Measurements from ENCODE around the gene DIAPH3. TPM values are rescaled to one million over a fixed set of nuclear protein-coding genes. Genes with fewer than 3 reads are reported as not detected.

The DIAPH3 gene
- total and polyA plus RNA-seq, 4 donors: 4.0 to 7.5 (median 5.6) TPM

DNA sequence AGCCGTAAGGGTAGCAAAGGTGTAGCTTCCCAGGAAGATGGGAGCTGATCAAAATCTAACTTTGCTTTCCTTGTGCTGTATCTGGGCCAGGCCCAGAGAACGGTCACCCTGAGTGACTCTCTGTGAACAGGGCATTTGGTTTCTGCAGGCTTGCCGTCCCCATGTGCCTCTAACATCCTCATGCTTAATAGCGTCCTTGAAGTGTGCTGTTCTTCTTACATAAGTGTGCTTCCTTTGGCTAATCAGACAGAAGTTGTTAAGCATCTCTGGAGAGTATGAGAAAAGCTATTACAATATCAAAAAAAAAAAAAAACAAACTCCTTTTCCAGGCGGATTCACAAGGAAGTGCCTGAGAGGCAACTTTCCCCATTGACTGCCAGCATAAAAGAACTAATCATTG is 503.7 kb downstream of the DIAPH3 start:
- Histone ChIP-seq H3K27ac (ENCODE audit: low read depth, low read length) (no peak overlapping the region), H3K4me3 (ENCODE audit: low read depth, low read length) (no peak overlapping the region), H3K4me1 (ENCODE audit: control insufficient read depth, insufficient read depth, low read length) (peaks cover 3% of the 10 kb centered on the region), H3K9me3 (ENCODE audit: control insufficient read depth, insufficient read depth, low read length) (no peaks in the 10 kb centered on the region), H3K27me3 (ENCODE audit: control insufficient read depth, insufficient read depth, low read length) (no peaks in the 10 kb centered on the region), H3K36me3 (ENCODE audit: control insufficient read depth, insufficient read depth, low read length) (no peaks in the 10 kb centered on the region)
- DNase-seq (ENCODE audit: low read depth in 4 of 6, low spot score in 6 of 6): no peak
- 76% methylated on average over 2 of the region's 5 CpGs for WGBS (ENCODE audit: insufficient coverage)

DNA sequence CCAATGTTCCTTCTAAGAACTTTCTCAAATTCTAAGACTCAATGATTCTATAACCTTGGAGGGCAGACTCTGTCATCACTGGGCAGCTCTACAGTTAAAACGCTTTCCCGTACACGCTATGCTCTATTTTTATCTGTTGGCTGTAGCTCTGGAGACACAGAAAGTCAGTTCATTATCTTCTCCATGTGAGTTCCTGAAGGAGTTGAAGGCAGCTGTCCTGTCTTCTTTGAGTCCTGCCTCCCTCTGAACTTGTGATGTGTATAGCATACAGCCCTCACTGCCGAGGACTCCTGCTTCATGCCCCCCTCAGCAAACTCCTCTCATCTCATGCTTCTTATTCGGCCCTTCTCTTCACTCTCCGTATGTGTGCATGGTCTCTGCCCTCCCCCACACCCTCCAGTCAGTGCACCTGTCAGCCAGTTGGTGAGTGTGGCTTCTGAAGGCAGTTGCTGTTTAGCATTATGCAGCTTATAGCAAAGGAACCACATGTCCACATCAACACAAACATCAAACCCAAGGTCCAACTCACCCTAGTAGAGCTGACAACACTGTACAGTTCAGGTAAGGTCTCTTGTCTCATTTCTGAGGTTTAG is 504.9 kb downstream of the DIAPH3 start:
- H3K4me3 ChIP-seq (ENCODE audit: low read depth, low read length): no peak overlapping the region
- no peak overlapping the region for H3K27ac ChIP-seq (ENCODE audit: low read depth, low read length)
- H3K27me3 ChIP-seq (ENCODE audit: control insufficient read depth, insufficient read depth, low read length): no peaks in the 10 kb centered on the region
- no peaks in the 10 kb centered on the region for H3K36me3 ChIP-seq (ENCODE audit: control insufficient read depth, insufficient read depth, low read length)
- WGBS (ENCODE audit: insufficient coverage): 96% methylated on average over 5 of the region's 6 CpGs
- no peaks in the 10 kb centered on the region for H3K4me1 ChIP-seq (ENCODE audit: control insufficient read depth, insufficient read depth, low read length)
- no peak for DNase-seq (ENCODE audit: low read depth in 4 of 6, low spot score in 6 of 6)
- no peaks in the 10 kb centered on the region for H3K9me3 ChIP-seq (ENCODE audit: control insufficient read depth, insufficient read depth, low read length)

DNA sequence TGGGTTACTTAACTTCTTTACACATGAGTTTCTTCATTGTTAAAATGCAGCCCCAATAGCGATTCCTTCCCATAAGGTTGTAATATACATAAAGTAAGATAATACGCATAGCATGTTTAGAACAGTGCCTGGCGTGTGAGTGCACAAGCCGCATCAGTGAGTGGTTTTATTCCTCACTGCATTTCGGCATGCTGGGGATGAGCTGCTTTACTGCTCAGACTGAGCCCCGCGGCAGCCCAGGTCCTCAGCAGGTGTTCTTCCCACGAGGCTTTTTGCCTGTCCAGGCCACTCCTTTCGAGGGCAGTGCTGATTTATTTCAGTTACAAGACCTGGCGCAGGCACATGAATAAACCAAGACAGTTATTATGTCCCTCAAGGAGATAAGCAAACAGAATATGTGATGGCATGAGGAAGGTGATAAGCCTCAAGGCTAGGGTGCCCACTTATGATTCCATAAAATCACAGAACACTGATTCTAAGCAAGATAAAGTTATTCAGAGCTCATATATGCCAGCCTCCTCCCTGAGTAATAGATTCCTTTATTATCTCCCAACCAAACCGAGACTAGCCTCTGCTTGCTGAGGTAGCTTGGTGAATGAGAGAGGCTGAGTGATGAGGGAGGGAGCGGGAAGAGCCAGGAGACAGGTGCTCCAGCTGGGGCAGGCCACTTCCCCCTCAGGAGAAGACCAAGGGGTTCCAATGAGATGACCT is 505.5 kb downstream of the DIAPH3 start:
- H3K4me3 ChIP-seq (ENCODE audit: low read depth, low read length): no peak overlapping the region
- H3K9me3 ChIP-seq (ENCODE audit: control insufficient read depth, insufficient read depth, low read length): no peaks in the 10 kb centered on the region
- H3K27me3 ChIP-seq (ENCODE audit: control insufficient read depth, insufficient read depth, low read length): no peaks in the 10 kb centered on the region
- DNase-seq (ENCODE audit: low read depth in 4 of 6, low spot score in 6 of 6): peak in 1 of 6 donors; percentile 26
- no peaks in the 10 kb centered on the region for H3K36me3 ChIP-seq (ENCODE audit: control insufficient read depth, insufficient read depth, low read length)
- no peaks in the 10 kb centered on the region for H3K4me1 ChIP-seq (ENCODE audit: control insufficient read depth, insufficient read depth, low read length)
- WGBS (ENCODE audit: insufficient coverage): 64% methylated on average over 6 of the region's 12 CpGs
- H3K27ac ChIP-seq (ENCODE audit: low read depth, low read length): no peak overlapping the region

DNA sequence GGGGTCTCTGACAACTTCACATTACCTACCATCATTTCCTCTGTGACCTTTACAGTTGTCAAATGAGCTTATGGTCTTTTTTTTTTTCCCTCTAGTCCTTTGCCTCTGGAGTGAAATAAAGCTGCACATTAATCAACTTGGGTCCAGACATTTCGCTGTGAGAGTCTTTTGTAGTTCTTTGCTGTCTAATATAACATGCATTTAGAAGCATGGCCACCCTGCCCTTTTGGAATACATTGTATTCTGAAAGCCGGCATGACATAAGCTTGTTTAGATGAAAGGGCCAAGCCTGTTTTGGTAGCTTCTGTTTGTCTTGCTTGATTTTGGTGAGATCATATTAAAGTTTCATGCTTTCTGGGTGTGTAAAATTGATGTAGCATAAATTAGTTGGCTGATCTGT is 509.8 kb downstream of the DIAPH3 start:
- Histone ChIP-seq H3K27me3 (ENCODE audit: control insufficient read depth, insufficient read depth, low read length) (no peaks in the 10 kb centered on the region), H3K9me3 (ENCODE audit: control insufficient read depth, insufficient read depth, low read length) (no peaks in the 10 kb centered on the region), H3K27ac (ENCODE audit: low read depth, low read length) (no peak overlapping the region), H3K4me3 (ENCODE audit: low read depth, low read length) (no peak overlapping the region), H3K4me1 (ENCODE audit: control insufficient read depth, insufficient read depth, low read length) (no peaks in the 10 kb centered on the region), H3K36me3 (ENCODE audit: control insufficient read depth, insufficient read depth, low read length) (no peaks in the 10 kb centered on the region)
- WGBS (ENCODE audit: insufficient coverage): 86% methylated on average over 1 of the region's 2 CpGs
- no peak for DNase-seq (ENCODE audit: low read depth in 4 of 6, low spot score in 6 of 6)

DNA sequence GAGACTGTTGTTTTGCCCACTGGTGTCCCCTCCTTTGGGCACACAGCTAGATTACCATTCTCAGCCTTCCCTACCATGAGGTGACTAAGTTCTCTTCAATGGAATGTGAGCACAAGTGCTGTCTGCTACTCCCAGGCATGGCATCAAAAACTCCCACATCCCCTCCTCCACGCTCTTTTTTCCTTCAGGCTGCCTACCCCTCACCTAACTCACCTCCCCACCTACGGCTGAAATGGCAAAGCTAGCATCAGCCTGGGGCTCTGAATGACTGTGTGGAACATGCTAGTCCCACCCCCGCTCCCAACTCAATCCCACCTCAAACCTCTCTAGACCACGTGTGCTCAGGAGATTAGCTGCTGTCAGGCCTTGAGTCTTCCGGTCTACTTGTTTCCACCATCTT is 512.2 kb downstream of the DIAPH3 start:
- 97% methylated on average over 3 of the region's 5 CpGs for WGBS (ENCODE audit: insufficient coverage)
- H3K27me3 ChIP-seq (ENCODE audit: control insufficient read depth, insufficient read depth, low read length): no peaks in the 10 kb centered on the region
- no peaks in the 10 kb centered on the region for H3K4me1 ChIP-seq (ENCODE audit: control insufficient read depth, insufficient read depth, low read length)
- H3K4me3 ChIP-seq (ENCODE audit: low read depth, low read length): no peak overlapping the region
- no peak overlapping the region for H3K27ac ChIP-seq (ENCODE audit: low read depth, low read length)
- no peak for DNase-seq (ENCODE audit: low read depth in 4 of 6, low spot score in 6 of 6)
- H3K36me3 ChIP-seq (ENCODE audit: control insufficient read depth, insufficient read depth, low read length): no peaks in the 10 kb centered on the region
- no peaks in the 10 kb centered on the region for H3K9me3 ChIP-seq (ENCODE audit: control insufficient read depth, insufficient read depth, low read length)

DNA sequence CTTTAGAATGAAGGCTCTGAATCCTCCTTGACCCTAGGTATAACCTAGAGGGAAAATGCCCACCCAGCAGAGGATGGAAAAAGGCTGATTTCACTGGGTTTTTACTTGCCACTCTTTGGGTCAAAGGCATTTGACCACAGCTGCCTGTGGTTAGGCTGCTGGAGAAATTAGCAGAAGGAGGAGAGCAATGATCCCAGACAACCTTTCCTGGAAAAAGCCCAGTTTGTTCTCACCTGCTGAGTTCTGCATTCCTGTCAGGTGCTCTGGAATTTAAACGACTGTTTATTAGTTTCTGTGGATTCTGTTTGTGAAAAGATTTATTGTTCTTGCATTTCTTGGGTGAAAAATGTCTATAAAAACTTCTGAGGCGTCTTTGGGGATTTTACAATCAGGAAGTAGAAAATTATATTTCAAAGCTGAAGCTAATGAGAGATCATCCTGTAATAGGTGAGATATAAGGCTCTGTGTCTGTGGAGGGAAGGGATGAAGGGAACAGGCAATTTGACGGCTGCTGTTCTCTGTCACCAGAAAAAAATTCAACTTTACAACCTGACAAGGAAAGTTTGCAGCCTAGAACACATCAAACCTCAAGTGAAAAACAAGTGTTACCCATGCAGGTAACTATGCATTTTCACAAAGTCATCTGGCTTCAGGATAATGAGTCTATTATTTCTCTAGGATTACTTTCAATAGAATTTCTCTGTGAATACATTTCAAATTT is 519.7 kb downstream of the DIAPH3 start:
- no peaks in the 10 kb centered on the region for H3K27me3 ChIP-seq (ENCODE audit: control insufficient read depth, insufficient read depth, low read length)
- no peak overlapping the region for H3K4me3 ChIP-seq (ENCODE audit: low read depth, low read length)
- no peak for DNase-seq (ENCODE audit: low read depth in 4 of 6, low spot score in 6 of 6)
- 31% methylated on average over 2 of the region's 3 CpGs for WGBS (ENCODE audit: insufficient coverage)
- no peak overlapping the region for H3K27ac ChIP-seq (ENCODE audit: low read depth, low read length)
- H3K36me3 ChIP-seq (ENCODE audit: control insufficient read depth, insufficient read depth, low read length): no peaks in the 10 kb centered on the region
- no peaks in the 10 kb centered on the region for H3K4me1 ChIP-seq (ENCODE audit: control insufficient read depth, insufficient read depth, low read length)
- peaks cover 1% of the 10 kb centered on the region for H3K9me3 ChIP-seq (ENCODE audit: control insufficient read depth, insufficient read depth, low read length)

DNA sequence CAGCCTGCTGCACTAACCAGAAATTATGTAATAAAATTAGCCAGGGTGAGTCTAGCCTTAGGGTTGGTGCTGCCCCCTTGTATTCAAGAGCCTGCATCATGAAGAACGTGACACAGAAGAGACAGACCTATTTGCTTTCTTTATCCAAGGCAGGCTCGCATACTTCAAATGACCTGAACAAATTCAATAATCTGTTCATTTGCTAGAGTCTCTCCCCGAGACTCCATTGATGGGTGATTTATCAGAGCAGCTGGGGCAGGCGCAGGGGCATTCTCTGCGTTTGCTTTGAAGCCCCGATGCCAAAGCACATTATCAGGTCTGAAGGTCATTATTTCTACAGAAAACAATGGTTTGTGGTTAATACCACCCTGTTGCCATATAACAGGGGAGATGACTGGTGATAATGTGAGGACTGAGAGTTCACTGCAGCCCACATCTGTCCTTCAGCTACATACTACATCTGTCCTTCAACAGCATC is 520.3 kb downstream of the DIAPH3 start:
- 41% methylated on average over 5 of the region's 6 CpGs for WGBS (ENCODE audit: insufficient coverage)
- peak in 1 of 6 donors; percentile 28 for DNase-seq (ENCODE audit: low read depth in 4 of 6, low spot score in 6 of 6)
- H3K9me3 ChIP-seq (ENCODE audit: control insufficient read depth, insufficient read depth, low read length): peaks cover 2% of the 10 kb centered on the region
- H3K27ac ChIP-seq (ENCODE audit: low read depth, low read length): no peak overlapping the region
- no peaks in the 10 kb centered on the region for H3K36me3 ChIP-seq (ENCODE audit: control insufficient read depth, insufficient read depth, low read length)
- no peaks in the 10 kb centered on the region for H3K27me3 ChIP-seq (ENCODE audit: control insufficient read depth, insufficient read depth, low read length)
- H3K4me3 ChIP-seq (ENCODE audit: low read depth, low read length): no peak overlapping the region
- no peaks in the 10 kb centered on the region for H3K4me1 ChIP-seq (ENCODE audit: control insufficient read depth, insufficient read depth, low read length)

DNA sequence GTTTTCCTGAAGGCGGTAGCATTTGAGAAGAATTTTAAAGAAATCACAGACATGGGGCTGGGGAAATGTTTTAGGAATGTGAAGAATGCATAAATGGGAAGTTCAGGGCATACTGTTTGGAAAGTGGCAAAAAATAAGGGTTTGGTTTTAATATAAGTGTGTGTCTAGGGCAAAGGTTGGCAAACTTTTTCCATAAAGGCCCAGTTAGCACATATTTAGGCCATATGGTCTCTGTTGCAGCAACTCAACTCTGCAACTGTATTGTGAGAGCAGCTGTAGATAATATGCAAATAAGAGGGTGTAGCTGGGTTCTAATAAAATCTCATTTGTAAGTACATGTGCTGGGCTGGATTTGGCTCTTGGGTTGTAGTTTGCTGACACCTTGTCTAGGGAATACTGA is 521.9 kb downstream of the DIAPH3 start:
- Histone ChIP-seq H3K4me3 (ENCODE audit: low read depth, low read length) (no peak overlapping the region), H3K36me3 (ENCODE audit: control insufficient read depth, insufficient read depth, low read length) (no peaks in the 10 kb centered on the region), H3K4me1 (ENCODE audit: control insufficient read depth, insufficient read depth, low read length) (no peaks in the 10 kb centered on the region), H3K9me3 (ENCODE audit: control insufficient read depth, insufficient read depth, low read length) (peaks cover 2% of the 10 kb centered on the region), H3K27me3 (ENCODE audit: control insufficient read depth, insufficient read depth, low read length) (no peaks in the 10 kb centered on the region), H3K27ac (ENCODE audit: low read depth, low read length) (no peak overlapping the region)
- 81% methylated on average over 1 of the region's 1 CpG for WGBS (ENCODE audit: insufficient coverage)
- no peak for DNase-seq (ENCODE audit: low read depth in 4 of 6, low spot score in 6 of 6)

DNA sequence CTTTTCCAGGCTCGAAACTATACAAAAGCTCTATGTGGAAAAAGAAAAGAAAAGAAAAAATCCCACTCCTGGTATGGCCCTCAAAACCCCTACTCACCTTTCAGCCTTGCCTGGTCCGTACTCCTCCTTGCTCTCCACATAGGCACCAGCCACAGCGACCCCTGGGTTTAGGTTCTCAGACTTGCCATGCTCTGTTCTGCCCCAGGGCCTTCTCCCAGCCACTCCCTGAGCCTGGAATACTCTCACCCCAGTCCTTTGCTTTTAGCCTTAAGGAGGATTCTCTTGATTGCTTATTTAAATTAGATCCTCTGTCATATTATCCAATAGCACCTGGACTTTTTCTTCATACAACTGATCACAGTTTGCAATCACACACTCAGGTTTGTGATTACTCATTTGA is 522.5 kb downstream of the DIAPH3 start:
- no peak for DNase-seq (ENCODE audit: low read depth in 4 of 6, low spot score in 6 of 6)
- no peak overlapping the region for H3K4me3 ChIP-seq (ENCODE audit: low read depth, low read length)
- H3K4me1 ChIP-seq (ENCODE audit: control insufficient read depth, insufficient read depth, low read length): no peaks in the 10 kb centered on the region
- H3K9me3 ChIP-seq (ENCODE audit: control insufficient read depth, insufficient read depth, low read length): peaks cover 2% of the 10 kb centered on the region
- H3K27ac ChIP-seq (ENCODE audit: low read depth, low read length): no peak overlapping the region
- no peaks in the 10 kb centered on the region for H3K27me3 ChIP-seq (ENCODE audit: control insufficient read depth, insufficient read depth, low read length)
- 86% methylated on average over 2 of the region's 3 CpGs for WGBS (ENCODE audit: insufficient coverage)
- no peaks in the 10 kb centered on the region for H3K36me3 ChIP-seq (ENCODE audit: control insufficient read depth, insufficient read depth, low read length)
